GM21529 (cell line): ENCODE results near the gene PLA2G2C.
"Not testable (repeated sequence)": the region's sequence is repeated elsewhere in the genome, so short reads cannot be mapped to it uniquely, and the experiment has no call there.

Experiments used
- ATAC-seq: cut with Tn5 transposase; IDR thresholded peaks from one replicate; pipeline ENCODE4 v1.9.1; 2021; ENCODE audit not compliant: unreplicated experiment

Gene PLA2G2C

GRCh38 chr1:20185834-20186782 lies at the start of gene PLA2G2C, which contains the start of gene UBXN10:
Gene PLA2G2C, minus strand, starts transcription at chr1:20186518. Its CDS starts 9,155 bp downstream, at chr1:20177363.
Gene UBXN10, plus strand, starts transcription at chr1:20186096. Its CDS starts 4,466 bp downstream, at chr1:20190562.
- ATAC-seq, result no peak

- ATAC-seq, result no peak
These were observed 48.6 kb upstream of the PLA2G2C start for GRCh38 chr1:20234788-20235535.

- no peak for ATAC-seq
These were observed 47.5 kb upstream of the PLA2G2C start for GRCh38 chr1:20233866-20234265.

- ATAC-seq, result no peak
These were observed 47.1 kb upstream of the PLA2G2C start for GRCh38 chr1:20233394-20233793.

- not testable (repeated sequence) for ATAC-seq
These were observed 46.2 kb upstream of the PLA2G2C start for GRCh38 chr1:20232564-20232963.

GRCh38 chr1:20229171-20229570 lies 42.9 kb upstream of the PLA2G2C start:
- ATAC-seq, result no peak

GRCh38 chr1:20228314-20228825 lies 42.1 kb upstream of the PLA2G2C start:
- ATAC-seq, result no peak

GRCh38 chr1:20227704-20228103 lies 41.4 kb upstream of the PLA2G2C start:
- no peak for ATAC-seq

GRCh38 chr1:20224546-20224945 lies 38.2 kb upstream of the PLA2G2C start:
- no peak for ATAC-seq

GRCh38 chr1:20223551-20224419 lies 37.5 kb upstream of the PLA2G2C start:
- no peak for ATAC-seq

- ATAC-seq, result no peak
These were observed 36.8 kb upstream of the PLA2G2C start for GRCh38 chr1:20223106-20223505.

GRCh38 chr1:20220036-20220435 lies 33.7 kb upstream of the PLA2G2C start:
- ATAC-seq, result no peak

GRCh38 chr1:20219053-20219452 lies 32.7 kb upstream of the PLA2G2C start:
- ATAC-seq, result not testable (repeated sequence)

GRCh38 chr1:20216574-20216973 lies 30.3 kb upstream of the PLA2G2C start:
- peak; percentile 40 for ATAC-seq

- ATAC-seq, result no peak
These were observed 29.4 kb upstream of the PLA2G2C start for GRCh38 chr1:20215716-20216115.

GRCh38 chr1:20212685-20213331 lies 26.5 kb upstream of the PLA2G2C start:
- no peak for ATAC-seq

GRCh38 chr1:20212085-20212684 lies 25.9 kb upstream of the PLA2G2C start:
- ATAC-seq, result no peak

GRCh38 chr1:20211511-20211931 lies 25.2 kb upstream of the PLA2G2C start:
- ATAC-seq, result no peak

GRCh38 chr1:20210736-20211460 lies 24.6 kb upstream of the PLA2G2C start:
- ATAC-seq, result no peak
